HG03045 (cell line): Measurements from ENCODE around the gene SSTR3.
A peak's percentile ranks its signal among the peaks of the same experiment; 100 is the strongest.

ENCODE experiments used
- ATAC-seq: cut with Tn5 transposase; IDR thresholded peaks from one replicate; pipeline ENCODE4 v1.9.1; 2021; ENCODE audit warnings: mild to moderate bottlenecking, moderate library complexity; ENCODE audit not compliant: unreplicated experiment

The SSTR3 gene

DNA sequence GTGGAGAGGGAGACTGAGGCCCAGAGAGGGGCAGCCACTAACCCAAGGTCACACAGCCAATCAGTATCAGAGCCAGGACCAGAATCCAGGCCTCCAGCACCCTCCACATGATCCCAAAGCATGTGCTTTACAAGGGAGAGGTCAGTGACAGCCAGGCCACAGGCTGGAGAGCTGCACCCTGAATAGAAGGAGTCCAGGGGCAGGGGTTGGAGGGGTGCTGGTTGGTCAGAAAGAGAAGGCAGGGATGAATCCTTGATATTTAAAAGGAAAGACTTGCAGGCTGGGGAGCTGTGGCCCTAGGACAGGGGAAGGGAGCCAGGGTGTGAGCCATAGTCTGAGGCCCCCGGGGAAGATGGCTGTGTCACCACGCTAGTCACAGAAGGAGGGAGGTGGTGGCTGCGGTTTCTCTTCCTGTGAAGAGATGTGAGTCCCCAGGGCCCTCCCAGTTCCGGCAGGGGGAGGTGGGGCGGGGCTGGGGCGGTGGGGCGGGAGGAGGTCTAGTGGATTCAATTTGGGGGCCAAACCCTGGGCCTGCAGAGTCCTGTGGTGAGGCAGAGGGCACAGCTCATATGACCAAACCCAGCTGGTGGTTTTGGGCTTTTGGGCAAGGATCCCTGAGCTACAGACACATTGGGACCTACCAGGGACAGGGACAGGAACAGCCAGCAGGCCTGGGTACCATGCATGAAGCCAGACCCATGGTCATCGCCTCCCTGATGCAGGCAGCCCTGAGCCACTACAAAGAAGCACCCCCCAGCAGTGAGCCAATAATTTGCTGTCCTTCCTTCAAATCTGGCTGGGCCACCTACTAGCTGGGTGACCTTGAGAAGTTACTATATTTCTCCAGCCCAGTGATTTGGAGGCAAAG is 17.8 kb upstream of the SSTR3 start:
- ATAC-seq = peak; percentile 55

DNA sequence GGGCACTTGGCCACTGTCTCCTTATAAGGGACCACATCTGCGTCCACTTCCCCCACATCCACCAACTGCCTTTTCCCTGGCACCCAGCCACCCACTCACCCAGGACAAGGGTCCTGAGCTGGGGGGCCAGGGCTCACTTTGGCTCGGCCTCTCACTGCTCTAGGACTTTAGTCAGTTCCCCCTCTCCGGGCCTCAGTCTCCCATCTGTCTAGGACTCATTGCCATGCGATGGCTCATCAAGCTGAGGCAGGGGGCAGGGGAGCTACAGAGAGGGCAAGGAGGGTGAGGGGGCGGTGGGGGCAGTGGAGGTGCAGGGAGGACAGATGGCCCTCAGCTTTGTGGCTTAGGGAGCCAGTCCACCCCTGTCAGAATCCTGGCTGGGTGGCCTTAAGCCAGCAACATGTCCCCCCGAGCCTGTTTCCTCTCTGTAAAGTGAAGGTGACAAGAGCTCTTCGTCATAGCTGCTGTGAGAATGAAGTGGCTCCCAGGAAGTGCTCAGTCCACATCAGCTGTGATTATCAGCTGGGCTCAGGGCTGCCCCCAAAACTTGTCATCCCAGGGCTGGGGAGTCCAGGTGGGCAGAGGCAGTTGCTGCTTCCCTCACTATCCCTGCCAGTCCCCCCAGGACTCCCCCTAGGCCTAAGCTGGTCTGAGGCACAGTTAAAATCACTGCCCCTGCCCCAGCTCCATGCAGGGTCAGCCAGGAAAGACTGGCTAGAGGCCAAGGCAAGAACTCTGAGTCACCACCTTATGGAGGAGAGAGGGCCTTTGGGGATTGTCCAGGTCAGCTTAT is 16.9 kb upstream of the SSTR3 start:
- ATAC-seq = no peak

DNA sequence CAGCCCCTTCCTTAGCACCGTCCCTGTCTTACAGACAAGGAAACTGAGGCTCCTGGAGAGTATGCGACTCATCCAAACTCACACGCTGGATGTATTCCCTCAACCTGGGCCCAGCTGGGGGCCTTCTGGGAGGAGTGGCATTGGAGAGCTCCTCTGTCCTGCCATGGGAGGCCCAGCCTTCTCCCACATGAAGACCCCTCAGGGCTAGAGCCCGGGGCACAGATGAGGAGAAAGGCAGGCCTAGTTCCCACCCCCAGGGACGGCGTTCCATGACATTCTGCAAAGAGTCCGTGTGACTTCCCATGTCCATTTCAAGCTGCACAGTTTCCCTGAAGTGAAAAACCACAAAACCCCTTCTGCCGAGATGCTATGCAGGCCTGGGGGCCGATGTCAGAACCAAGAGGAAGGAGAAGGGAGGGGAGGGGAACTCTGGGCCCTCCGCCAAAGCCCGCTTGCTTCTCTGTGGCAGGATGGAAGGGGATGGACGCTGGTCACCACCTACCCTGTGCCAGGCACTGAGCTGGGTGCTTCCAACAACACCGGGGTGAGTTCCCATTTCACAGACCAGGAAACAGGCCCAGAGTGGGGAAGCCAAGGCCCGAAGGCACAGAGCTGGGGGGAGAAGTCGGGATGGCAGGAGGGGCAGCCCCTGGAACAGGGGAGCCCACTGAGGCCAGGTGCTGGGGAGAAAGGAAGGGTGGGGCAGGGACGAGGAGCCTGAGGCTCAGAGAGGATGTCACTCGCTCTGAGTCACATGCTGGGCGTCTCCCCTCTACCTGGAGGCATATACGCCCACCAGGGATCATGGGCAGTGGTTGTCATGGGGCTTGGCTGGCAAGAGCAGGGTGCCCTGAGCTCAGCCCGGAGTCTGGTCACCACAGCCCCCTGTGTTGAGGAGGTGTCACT is 16.1 kb upstream of the SSTR3 start:
- no peak for ATAC-seq

DNA sequence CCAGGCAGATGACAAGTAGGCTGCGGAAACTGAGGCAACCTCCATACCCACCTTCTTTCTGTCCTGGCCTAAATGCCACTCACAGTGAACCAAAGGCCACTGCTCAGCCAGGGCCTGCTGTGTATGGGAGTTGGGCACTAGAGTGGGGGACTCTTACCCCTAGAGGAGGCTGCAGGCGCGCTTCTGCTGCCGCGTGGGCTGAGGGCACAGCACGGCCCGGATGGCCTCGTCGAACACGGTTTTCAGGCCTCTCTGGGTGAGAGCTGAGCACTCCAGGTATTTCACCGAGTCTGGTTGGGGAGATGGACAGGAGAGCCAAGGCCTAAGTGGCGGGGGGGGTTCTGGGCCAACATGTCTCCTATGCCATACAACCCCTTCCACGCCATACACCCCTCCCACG is 14.2 kb upstream of the SSTR3 start:
- no peak for ATAC-seq

DNA sequence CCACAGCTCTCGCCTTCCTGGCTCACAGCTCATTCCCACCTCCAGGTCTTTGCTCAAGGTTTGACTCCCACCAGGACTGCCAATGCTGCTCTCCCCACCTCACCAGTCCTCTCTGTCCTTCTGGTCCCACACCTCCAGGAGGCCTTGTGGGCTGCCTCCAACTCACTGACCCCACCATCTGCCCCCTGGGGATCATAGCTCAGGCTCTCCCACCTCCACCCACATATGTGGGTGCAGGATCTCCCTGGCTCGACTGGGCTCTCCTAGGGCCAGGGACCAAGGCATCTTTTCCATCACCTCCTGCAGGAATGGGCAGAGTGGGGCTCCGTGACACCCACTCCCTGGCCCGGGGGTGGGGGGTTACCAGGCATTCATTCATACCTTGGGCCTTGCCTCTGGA is 13.8 kb upstream of the SSTR3 start:
- no peak for ATAC-seq

DNA sequence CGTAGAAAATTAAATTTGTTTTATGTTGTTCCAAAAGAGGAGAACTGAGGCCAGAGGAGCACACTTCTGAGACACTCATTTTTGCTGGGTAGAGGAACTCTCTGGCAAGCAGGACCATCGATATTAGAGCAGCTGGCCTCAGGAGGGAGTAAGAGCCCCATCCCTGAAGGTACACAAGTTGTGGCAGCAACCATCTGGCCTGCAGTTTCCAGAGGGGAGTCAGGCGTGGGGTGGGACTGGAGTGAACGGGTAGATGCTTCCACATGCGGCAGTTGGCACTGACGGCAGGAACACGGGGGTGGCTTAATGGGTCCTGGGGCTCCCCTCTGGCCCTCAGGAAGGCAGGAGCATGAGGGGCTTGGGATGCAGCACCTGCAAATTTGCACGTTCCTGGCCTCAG is 13.2 kb upstream of the SSTR3 start:
- no peak for ATAC-seq

DNA sequence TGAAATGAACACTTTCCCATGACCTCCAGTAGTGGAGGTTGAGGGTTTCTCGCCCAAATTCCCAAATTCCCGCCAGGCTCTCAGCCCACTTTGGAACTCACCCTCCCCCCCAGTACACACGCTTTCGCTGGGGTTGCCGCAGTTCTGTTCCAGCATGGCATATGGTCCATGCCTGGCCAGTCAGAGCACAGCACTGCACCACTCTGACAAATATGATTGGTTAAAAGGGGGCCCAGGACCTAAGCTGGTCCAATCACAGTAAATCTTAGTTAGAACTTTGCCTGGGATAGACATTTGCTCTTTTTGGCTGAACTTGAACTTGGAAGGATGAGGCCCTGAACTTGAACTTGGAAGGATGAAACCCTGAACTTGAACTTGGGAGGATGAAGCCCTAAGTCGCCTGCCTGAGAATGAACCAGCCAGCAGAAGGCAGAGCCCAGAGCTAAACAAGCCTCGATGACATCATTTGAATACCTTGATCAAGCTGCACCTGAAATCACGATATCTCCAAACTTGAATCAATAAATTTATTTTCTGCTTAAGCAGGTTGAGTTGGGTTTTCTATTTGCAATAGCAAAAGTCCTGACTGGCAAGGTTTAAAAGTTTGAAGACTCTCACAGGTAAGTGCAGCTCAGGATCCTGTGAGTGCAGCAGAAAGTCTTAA is 12.6 kb upstream of the SSTR3 start:
- ATAC-seq = no peak

DNA sequence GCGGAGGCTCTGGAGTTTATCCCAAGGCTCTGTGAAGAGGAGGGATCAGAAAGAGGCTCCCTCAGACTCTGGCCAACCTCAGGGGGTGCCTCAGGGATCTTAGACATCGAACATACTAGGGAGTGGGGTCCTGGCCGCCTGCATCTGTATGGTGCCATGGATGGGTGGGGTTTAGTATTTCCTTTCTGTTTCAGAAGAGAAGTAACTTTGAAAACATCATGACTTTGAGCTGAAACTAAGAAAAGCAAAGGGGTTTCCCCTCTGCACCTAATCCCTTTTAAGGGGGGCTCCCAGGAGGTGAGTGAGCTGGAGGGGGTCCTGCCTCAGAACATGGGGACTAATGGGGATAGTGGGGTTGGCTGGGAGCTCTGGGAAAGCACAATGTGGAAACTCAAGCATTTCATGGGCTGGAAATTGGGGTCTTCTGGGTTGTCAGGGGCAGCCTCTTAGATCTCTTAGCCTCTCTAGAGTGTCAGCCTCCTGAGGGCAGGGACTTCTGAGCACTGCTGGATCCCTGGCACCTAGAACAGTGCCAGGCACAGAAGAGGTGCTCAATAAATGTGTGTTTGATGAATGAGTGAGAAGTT is 11.8 kb upstream of the SSTR3 start:
- no peak for ATAC-seq

DNA sequence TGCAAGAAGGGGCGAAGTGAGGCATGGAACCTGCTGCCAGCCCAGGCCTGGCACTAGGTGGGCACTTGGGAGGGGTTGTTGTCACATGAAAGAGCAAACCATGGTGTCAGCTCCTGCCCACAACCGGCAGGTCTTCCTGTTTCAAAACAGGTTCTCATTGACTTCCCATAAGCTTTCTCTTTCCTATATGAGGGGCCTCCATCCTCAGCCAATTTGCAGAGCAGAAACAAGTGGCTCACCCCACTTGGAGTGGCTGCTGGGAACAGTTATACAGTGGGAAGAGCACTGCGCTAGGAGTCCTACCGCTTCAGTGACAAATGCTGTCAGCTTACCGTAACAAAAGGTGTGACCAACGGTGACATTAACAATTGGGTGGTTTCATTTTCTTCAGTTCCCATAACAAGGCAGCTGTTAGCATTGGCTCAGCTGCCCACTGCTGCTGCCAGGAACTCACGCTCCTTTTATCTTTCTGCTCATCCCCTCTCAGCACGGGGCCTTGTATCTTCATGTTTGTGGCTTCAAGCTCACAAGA is 10.2 kb upstream of the SSTR3 start:
- no peak for ATAC-seq

DNA sequence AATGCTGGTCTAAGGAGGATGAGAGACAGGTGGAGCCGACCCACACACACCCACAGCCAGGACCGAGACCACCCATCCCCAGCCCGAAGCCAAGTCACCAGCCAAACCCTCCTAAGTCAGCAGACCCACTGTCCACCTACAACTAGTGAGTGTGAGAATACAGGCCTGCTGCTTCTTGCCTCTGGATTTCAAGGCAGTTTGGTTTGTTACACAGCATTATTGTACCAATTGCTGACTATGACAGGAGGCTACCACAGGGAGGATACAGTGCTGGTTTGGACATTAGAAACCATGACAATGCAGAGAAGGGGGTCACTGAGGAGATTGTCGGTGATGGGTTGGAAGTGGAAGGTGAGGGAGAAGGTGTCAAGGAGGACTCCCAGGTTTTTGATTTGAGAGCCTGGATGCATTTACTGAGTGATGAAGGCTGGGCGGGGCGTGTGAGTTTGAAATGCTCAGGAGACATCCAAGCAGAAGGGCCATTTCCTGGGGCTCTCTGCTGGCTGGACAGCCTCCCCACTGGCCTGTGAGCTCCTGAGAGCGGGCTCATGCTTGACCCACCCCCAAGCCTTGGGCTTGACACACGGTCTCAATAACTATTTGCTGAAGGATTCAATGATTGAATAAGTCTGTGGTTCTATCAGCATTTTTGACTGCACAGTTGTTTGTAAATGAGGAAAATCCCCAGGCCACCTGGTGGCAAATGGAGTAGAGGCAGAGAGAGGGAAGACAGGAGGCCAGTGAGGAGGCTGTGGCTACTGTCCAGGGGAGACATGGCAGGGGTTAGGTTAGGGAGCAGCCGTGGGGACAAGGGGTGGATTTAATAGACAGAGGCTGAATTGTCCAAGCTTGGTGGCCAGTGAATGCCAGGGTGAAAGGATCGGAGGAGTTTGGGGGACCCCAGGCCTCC is 9.4 kb upstream of the SSTR3 start:
- ATAC-seq = no peak

DNA sequence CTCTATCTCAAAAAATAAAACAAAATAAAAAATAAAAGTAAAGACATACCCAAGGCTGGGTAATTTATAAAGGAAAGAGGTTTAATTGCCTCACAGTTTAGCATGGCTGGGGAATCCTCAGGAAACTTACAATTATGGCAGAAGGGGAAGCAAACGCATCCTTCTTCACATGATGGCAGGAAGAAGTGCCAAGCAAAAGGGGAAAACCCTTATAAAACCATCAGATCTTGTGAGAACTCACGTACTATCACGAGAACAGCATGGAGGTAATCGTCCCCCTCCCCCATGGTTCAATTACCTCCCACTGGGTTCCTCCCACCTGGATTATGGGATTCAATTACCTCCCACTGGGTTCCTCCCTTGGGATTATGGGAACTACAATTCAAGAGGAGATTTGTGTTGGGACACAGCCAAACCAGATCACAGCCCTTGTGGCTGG is 8.3 kb upstream of the SSTR3 start:
- no peak for ATAC-seq

DNA sequence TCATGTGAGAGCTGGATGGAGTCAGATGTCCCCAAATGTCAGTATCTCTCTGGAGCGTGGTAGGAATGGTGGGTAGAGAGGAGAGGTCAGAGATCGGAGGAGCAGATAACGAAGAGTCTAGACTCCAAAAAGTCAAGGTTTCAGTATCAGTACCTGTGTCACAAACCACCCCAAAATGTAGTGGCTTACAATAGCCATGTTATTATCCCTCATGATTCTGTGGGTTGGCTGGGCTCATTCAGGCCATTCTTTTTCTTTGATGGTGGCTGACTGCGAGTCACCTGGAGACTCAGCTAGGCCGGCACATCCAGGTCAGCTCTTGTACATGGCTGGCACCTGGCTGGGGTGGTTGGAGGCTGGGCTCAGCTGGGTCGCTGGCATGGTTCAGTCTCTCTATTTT is 7.3 kb upstream of the SSTR3 start:
- no peak for ATAC-seq

DNA sequence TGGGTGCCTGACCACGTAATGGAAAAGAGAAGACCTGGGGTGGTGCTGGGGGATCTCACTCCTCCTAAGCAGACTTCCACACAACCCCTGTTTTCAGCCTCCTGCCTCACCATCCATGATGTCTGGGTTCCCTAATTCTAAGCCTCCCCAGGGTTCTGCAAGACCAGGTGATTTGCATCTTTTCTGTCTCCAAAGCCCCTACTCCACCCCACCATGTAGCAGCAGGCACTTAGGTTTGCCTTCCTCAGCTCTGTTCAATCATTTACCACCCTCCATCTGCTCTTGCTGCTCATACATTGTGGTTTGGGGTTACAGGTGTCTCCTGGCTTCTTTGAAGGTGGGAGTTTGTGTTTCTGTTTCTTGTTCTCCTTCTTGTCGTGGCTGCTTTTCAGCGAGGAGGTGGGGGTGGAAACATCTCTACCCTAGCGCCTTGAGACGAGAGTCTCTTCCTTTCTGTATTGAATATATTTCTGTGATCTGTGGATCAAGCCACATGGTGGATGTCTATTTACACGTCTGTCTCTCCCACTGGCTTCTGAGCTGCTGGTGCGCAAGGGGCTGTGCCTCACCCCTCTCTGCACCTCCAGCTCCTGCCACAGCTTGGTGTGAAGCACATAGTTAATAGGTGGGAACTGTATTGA is 6.6 kb upstream of the SSTR3 start:
- ATAC-seq = peak; percentile 80

DNA sequence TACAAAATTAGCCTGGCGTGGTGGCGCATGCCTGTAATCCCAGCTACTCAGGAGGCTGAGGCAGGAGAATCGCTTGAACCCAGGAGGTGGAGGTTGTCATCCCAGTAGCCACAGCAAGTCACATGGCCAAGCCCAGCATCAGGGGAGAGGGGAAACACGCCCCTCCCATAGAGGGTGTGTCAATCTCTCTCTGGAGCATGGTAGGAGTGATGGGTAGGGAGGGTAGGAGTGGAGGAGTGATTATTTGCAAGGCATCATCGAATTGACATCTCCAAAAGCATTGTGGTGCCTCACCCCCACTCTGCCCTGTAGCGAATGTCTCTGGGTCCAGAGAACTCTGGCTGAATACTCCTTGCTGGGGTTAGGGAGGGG is 6.1 kb upstream of the SSTR3 start:
- no peak for ATAC-seq

DNA sequence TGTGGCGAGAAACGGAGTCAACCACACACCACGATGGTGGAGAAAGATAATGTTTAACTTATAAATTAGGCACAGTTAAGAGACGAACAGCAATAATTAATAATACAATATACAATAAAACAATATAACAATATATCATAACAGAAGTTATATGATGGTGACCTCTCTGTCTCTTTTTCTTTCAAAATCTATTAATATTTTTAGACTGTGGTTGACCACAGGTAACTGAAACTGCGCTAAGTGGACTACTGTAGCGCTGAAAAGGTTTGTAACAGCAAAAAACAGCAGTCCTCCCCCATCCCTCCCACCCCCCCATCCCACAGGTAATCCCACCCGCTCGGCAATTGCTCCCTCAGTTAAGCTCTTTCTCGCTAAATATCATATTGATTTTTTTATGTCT is 3.6 kb upstream of the SSTR3 start:
- ATAC-seq = no peak

DNA sequence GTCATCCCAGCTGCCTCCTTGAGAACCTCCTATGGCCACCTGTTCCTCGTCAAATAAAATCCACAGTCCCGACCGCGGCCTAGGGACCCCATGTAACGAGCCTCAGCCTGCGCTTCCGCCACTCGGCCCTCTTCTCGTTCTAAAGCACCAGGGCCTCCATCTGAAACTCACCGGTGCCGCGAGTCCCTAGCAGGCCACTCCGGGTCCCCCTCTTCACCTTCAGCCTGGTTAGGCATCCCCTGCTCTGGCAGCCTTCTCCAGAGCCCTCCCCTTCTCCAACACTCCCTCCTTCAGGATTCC is 2.4 kb upstream of the SSTR3 start:
- ATAC-seq = no peak

DNA sequence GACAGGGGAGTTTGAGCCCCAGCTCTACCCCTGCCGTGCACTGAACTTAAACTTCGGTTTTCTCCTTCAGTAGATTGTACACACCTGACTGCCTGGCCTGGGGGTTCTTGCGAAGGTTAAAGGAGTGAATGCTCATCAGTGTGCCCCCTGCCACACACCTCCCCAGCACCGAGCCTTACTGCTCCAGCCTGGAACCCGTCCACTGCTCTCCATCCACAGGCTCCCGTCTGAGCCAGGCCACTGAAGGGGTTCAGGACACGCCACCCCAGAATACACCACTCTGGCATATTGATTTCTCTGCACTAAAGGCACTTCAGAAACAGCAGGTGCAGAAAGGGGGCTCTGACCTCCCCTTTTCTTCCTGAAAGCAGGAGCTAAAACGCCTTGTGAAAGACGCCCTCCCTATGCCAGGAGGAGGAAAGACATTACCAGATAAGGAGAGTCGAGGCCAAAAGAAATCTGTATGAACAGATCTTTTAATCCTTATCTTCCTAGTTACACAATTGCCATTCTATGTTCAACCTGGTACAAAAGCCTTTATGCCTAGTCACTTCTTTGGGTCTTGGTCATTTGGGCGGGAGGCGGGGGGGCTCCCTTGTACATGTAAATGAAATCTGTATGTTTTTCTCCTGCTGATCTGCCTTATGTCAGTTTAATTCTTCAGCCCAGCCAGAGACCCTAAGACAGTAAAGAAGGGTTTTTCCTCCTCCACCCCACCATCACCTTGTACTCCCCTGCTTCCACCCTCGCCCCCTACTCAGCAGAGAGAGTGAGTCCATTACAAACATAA is 1.9 kb upstream of the SSTR3 start:
- no peak for ATAC-seq
